ENCODE measurements around the gene CHST9. TPM values are rescaled to one million over a fixed set of nuclear protein-coding genes. Genes with fewer than 3 reads are reported as not detected.
"Not testable (repeated sequence)": the region's sequence is repeated elsewhere in the genome, so short reads cannot be mapped to it uniquely, and the experiment has no call there.

Gene CHST9
- total RNA-seq, 2 donors from 2014 or later = not detected

- H3K4me3 Mint-ChIP-seq = no peak overlapping the region
- ATAC-seq = no peak
Observed at GRCh38 chr18:27109451-27109850, 75.7 kb downstream of the CHST9 start.

GRCh38 chr18:27108842-27109241 is 76.3 kb downstream of the CHST9 start:
- no peak for DNase-seq (ENCODE audit: low spot score)
- no peaks in the 10 kb centered on the region for H3K36me3 Mint-ChIP-seq
- ATAC-seq = no peak
- no peaks in the 10 kb centered on the region for H3K4me1 Mint-ChIP-seq (ENCODE audit: low read depth in 2 of 2)
- peaks cover 3% of the 10 kb centered on the region for H3K9me3 Mint-ChIP-seq
- H3K4me3 Mint-ChIP-seq = no peak overlapping the region
- no peak overlapping the region for H3K27ac Mint-ChIP-seq
- no peaks in the 10 kb centered on the region for H3K27me3 Mint-ChIP-seq

More at GRCh38 chr18:27109451-27109850, 75.7 kb downstream of the CHST9 start:
- no peak for DNase-seq (ENCODE audit: low spot score)
- Mint-ChIP-seq H3K27ac (no peak overlapping the region), H3K4me1 (ENCODE audit: low read depth in 2 of 2) (no peaks in the 10 kb centered on the region), H3K27me3 (no peaks in the 10 kb centered on the region), H3K36me3 (no peaks in the 10 kb centered on the region), H3K9me3 (peaks cover 3% of the 10 kb centered on the region)

GRCh38 chr18:27104743-27105142 is 80.4 kb downstream of the CHST9 start:
- no peaks in the 10 kb centered on the region for H3K27me3 Mint-ChIP-seq
- H3K4me3 Mint-ChIP-seq = no peak overlapping the region
- peaks cover 5% of the 10 kb centered on the region for H3K9me3 Mint-ChIP-seq
- DNase-seq (ENCODE audit: low spot score) = no peak
- ATAC-seq = no peak
- H3K4me1 Mint-ChIP-seq (ENCODE audit: low read depth in 2 of 2) = no peaks in the 10 kb centered on the region
- no peaks in the 10 kb centered on the region for H3K36me3 Mint-ChIP-seq
- no peak overlapping the region for H3K27ac Mint-ChIP-seq

- Mint-ChIP-seq H3K27me3 (no peaks in the 10 kb centered on the region), H3K9me3 (peaks cover 27% of the 10 kb centered on the region), H3K4me1 (ENCODE audit: low read depth in 2 of 2) (no peaks in the 10 kb centered on the region), H3K27ac (no peak overlapping the region), H3K36me3 (peaks cover 8% of the 10 kb centered on the region), H3K4me3 (no peak overlapping the region)
- ATAC-seq = no peak
- no peak for DNase-seq (ENCODE audit: low spot score)
Observed at GRCh38 chr18:27094621-27095020, 90.5 kb downstream of the CHST9 start.

- H3K27ac Mint-ChIP-seq; H3K4me3 Mint-ChIP-seq; H3K4me1 Mint-ChIP-seq (ENCODE audit: low read depth in 2 of 2); H3K27me3 Mint-ChIP-seq; DNase-seq (ENCODE audit: low spot score); H3K36me3 Mint-ChIP-seq; ATAC-seq: not testable (repeated sequence)
- H3K9me3 Mint-ChIP-seq = peaks cover 16% of the 10 kb centered on the region
Observed at GRCh38 chr18:27093290-27093689, 91.8 kb downstream of the CHST9 start.

- no peak overlapping the region for H3K4me3 Mint-ChIP-seq
- peaks cover 20% of the 10 kb centered on the region for H3K9me3 Mint-ChIP-seq
- DNase-seq (ENCODE audit: low spot score) (no peak), ATAC-seq (no peak)
- H3K4me1 Mint-ChIP-seq (ENCODE audit: low read depth in 2 of 2) = no peaks in the 10 kb centered on the region
- H3K36me3 Mint-ChIP-seq = no peaks in the 10 kb centered on the region
- no peaks in the 10 kb centered on the region for H3K27me3 Mint-ChIP-seq
- H3K27ac Mint-ChIP-seq = no peak overlapping the region
Observed at GRCh38 chr18:27081701-27082100, 103.4 kb downstream of the CHST9 start.

GRCh38 chr18:27075828-27076227 is 109.3 kb downstream of the CHST9 start:
- no peak overlapping the region for H3K4me3 Mint-ChIP-seq
- no peak overlapping the region for H3K27ac Mint-ChIP-seq
- no peaks in the 10 kb centered on the region for H3K36me3 Mint-ChIP-seq

GRCh38 chr18:27073404-27073830 is 111.7 kb downstream of the CHST9 start:
- Mint-ChIP-seq H3K27me3 (no peaks in the 10 kb centered on the region), H3K4me3 (no peak overlapping the region), H3K4me1 (ENCODE audit: low read depth in 2 of 2) (no peaks in the 10 kb centered on the region), H3K27ac (no peak overlapping the region), H3K36me3 (no peaks in the 10 kb centered on the region), H3K9me3 (peaks cover 6% of the 10 kb centered on the region)
- no peak for DNase-seq (ENCODE audit: low spot score)
- no peak for ATAC-seq

More at GRCh38 chr18:27075828-27076227, 109.3 kb downstream of the CHST9 start:
- DNase-seq (ENCODE audit: low spot score) (no peak), ATAC-seq (no peak)
- Mint-ChIP-seq H3K27me3 (no peaks in the 10 kb centered on the region), H3K4me1 (ENCODE audit: low read depth in 2 of 2) (no peaks in the 10 kb centered on the region), H3K9me3 (peaks cover 11% of the 10 kb centered on the region)

GRCh38 chr18:27064673-27065072 is 120.4 kb downstream of the CHST9 start:
- Mint-ChIP-seq H3K36me3 (no peaks in the 10 kb centered on the region), H3K27me3 (no peaks in the 10 kb centered on the region), H3K4me3 (no peak overlapping the region), H3K27ac (no peak overlapping the region), H3K4me1 (ENCODE audit: low read depth in 2 of 2) (no peaks in the 10 kb centered on the region), H3K9me3 (no peaks in the 10 kb centered on the region)
- DNase-seq (ENCODE audit: low spot score) (no peak), ATAC-seq (no peak)

GRCh38 chr18:27062802-27063201 is 122.3 kb downstream of the CHST9 start:
- Mint-ChIP-seq H3K27me3 (no peaks in the 10 kb centered on the region), H3K36me3 (no peaks in the 10 kb centered on the region), H3K27ac (no peak overlapping the region), H3K4me1 (ENCODE audit: low read depth in 2 of 2) (no peaks in the 10 kb centered on the region), H3K4me3 (no peak overlapping the region), H3K9me3 (no peaks in the 10 kb centered on the region)
- no peak for ATAC-seq
- DNase-seq (ENCODE audit: low spot score) = no peak

- H3K9me3 Mint-ChIP-seq = no peaks in the 10 kb centered on the region
- H3K27ac Mint-ChIP-seq = no peak overlapping the region
- no peaks in the 10 kb centered on the region for H3K36me3 Mint-ChIP-seq
- no peak for DNase-seq (ENCODE audit: low spot score)
- no peaks in the 10 kb centered on the region for H3K4me1 Mint-ChIP-seq (ENCODE audit: low read depth in 2 of 2)
- H3K4me3 Mint-ChIP-seq = no peak overlapping the region
- no peaks in the 10 kb centered on the region for H3K27me3 Mint-ChIP-seq
- no peak for ATAC-seq
Observed at GRCh38 chr18:27061488-27062095, 123.5 kb downstream of the CHST9 start.

GRCh38 chr18:27057519-27058234 is 127.4 kb downstream of the CHST9 start:
- H3K27ac Mint-ChIP-seq = no peak overlapping the region
- no peak overlapping the region for H3K4me3 Mint-ChIP-seq
- H3K27me3 Mint-ChIP-seq = no peaks in the 10 kb centered on the region
- no peaks in the 10 kb centered on the region for H3K4me1 Mint-ChIP-seq (ENCODE audit: low read depth in 2 of 2)
- no peak for DNase-seq (ENCODE audit: low spot score)
- H3K9me3 Mint-ChIP-seq = peaks cover 4% of the 10 kb centered on the region
- ATAC-seq = no peak
- H3K36me3 Mint-ChIP-seq = no peaks in the 10 kb centered on the region

- DNase-seq (ENCODE audit: low spot score) (no peak), ATAC-seq (no peak)
- no peaks in the 10 kb centered on the region for H3K36me3 Mint-ChIP-seq
- peaks cover 9% of the 10 kb centered on the region for H3K9me3 Mint-ChIP-seq
- H3K4me3 Mint-ChIP-seq = no peak overlapping the region
- no peaks in the 10 kb centered on the region for H3K27me3 Mint-ChIP-seq
- no peak overlapping the region for H3K27ac Mint-ChIP-seq
- no peaks in the 10 kb centered on the region for H3K4me1 Mint-ChIP-seq (ENCODE audit: low read depth in 2 of 2)
Observed at GRCh38 chr18:27054926-27055325, 130.2 kb downstream of the CHST9 start.

- Mint-ChIP-seq H3K27ac (no peak overlapping the region), H3K4me3 (no peak overlapping the region), H3K4me1 (ENCODE audit: low read depth in 2 of 2) (no peaks in the 10 kb centered on the region), H3K9me3 (peaks cover 22% of the 10 kb centered on the region), H3K27me3 (no peaks in the 10 kb centered on the region), H3K36me3 (no peaks in the 10 kb centered on the region)
- no peak for DNase-seq (ENCODE audit: low spot score)
- ATAC-seq = no peak
Observed at GRCh38 chr18:27049969-27050368, 135.1 kb downstream of the CHST9 start.
